ENCODE measurements around the gene SCFD2. TPM values are rescaled to one million over a fixed set of nuclear protein-coding genes. Genes with fewer than 3 reads are reported as not detected.

SCFD2 gene
- total and polyA plus RNA-seq, 12 donors: 2.9 to 15.0 (median 9.7) TPM

GRCh38 chr4:53123819-53124218 lies 242.0 kb downstream of the SCFD2 start:
- 100% methylated on average over 1 of the region's 1 CpG for WGBS, 2 donors
- TF ChIP-seq CTCF (IDR thresholded peaks at IDR 0.05): no peak
- Histone ChIP-seq H3K4me3 (no peak overlapping the region), H3K9me3 (no peaks in the 10 kb centered on the region), H3K36me3 (no peaks in the 10 kb centered on the region), H3K4me1 (peaks cover 5 to 52% (median 40%) of the 10 kb centered on the region in 9 donors), H3K27me3 (no peaks in the 10 kb centered on the region), H3K27ac (no peak overlapping the region)
- DNase-seq: no peak
- intact Hi-C loops (cut with DNase I): no loop called here
- no peak for ATAC-seq

- 88% methylated on average over 2 of the region's 2 CpGs for whole genome bisulfite sequencing, 2 donors
- peaks cover 0 to 45% (median 33%) of the 10 kb centered on the region in 9 donors for H3K4me1 ChIP-seq
These were observed 242.7 kb downstream of the SCFD2 start for GRCh38 chr4:53123171-53123570.

GRCh38 chr4:53122280-53123116 lies 243.4 kb downstream of the SCFD2 start:
- intact Hi-C loops (cut with DNase I): no loop called here
- no peak for ATAC-seq
- 79 to 89% methylated on average over 10 of the region's 10 CpGs for WGBS, 2 donors

More at GRCh38 chr4:53123171-53123570, 242.7 kb downstream of the SCFD2 start:
- ATAC-seq (no peak), DNase-seq (no peak)
- Histone ChIP-seq H3K9me3 (no peaks in the 10 kb centered on the region), H3K4me3 (no peak overlapping the region), H3K27ac (no peak overlapping the region), H3K36me3 (no peaks in the 10 kb centered on the region), H3K27me3 (no peaks in the 10 kb centered on the region)
- intact Hi-C loops (cut with DNase I): no loop called here
- no peak for TF ChIP-seq CTCF (IDR thresholded peaks at IDR 0.05)

More at GRCh38 chr4:53122280-53123116, 243.4 kb downstream of the SCFD2 start:
- peaks cover 0 to 38% (median 28%) of the 10 kb centered on the region in 9 donors for H3K4me1 ChIP-seq
- peak overlapping the region in 1 of 10 donors; percentile 71 for H3K27ac ChIP-seq
- H3K27me3 ChIP-seq: no peaks in the 10 kb centered on the region
- no peaks in the 10 kb centered on the region for H3K9me3 ChIP-seq
- no peak for DNase-seq
- no peak overlapping the region for H3K4me3 ChIP-seq
- H3K36me3 ChIP-seq: no peaks in the 10 kb centered on the region
- TF ChIP-seq CTCF (IDR thresholded peaks at IDR 0.05): no peak

Measured in heart right ventricle (tissue), 16 donors.